HepG2 (cell line): ENCODE data around the gene SAC3D1. TPM values are rescaled to one million over a fixed set of nuclear protein-coding genes. Genes with fewer than 3 reads are reported as not detected.

ENCODE experiments used
- ELF3 ChIP-seq: IDR thresholded peaks from 2 replicates; pipeline ENCODE4 v1.6.1; 2016; ENCODE audit warnings: missing genetic modification reagents, missing compliant biosample characterization
- ERF ChIP-seq: IDR thresholded peaks from 2 replicates; pipeline ENCODE4 v1.6.1; 2018; ENCODE audit warnings: missing biosample characterization, missing genetic modification reagents
- GABPB1 ChIP-seq: IDR thresholded peaks from 2 replicates; pipeline ENCODE4 v1.6.1; 2016; ENCODE audit warnings: mild to moderate bottlenecking, missing genetic modification reagents, moderate library complexity, missing compliant biosample characterization
- NR2F2 ChIP-seq: IDR thresholded peaks from 2 replicates; pipeline ENCODE4 v1.6.1; 2012; ENCODE audit warnings: low read depth, inconsistent platforms, borderline replicate concordance
- SMAD3 ChIP-seq: sonication (generic); formaldehyde crosslinking; IDR thresholded peaks from 2 replicates; pipeline ENCODE4 v1.4.0; 2020; ENCODE audit warnings: missing genetic modification reagents
- TEAD3 ChIP-seq: optimal IDR thresholded peaks from 2 replicates; pipeline ENCODE3; 2016; ENCODE audit warnings: borderline replicate concordance
- ZMYM2 ChIP-seq: sonication (generic); formaldehyde crosslinking; IDR thresholded peaks from 2 replicates; pipeline ENCODE4 v1.8.0; 2022; ENCODE audit warnings: mild to moderate bottlenecking, missing genetic modification reagents
- polyA plus RNA-seq, 8 experiments: library from polyadenylated mRNA; depleted of rRNA in 3 of 8; stranded (reverse) in 7 of 8; unstranded in 1 of 8; fragments of >200 nt; fragmentation: Illumina TruSeq in 4 of 8; extraction: Trizol in 4 of 8; gene quantifications; 2 replicates each; pipeline versions ENCODE4 v1.2.1 to v1.2.3, GENCODE V29; 2011 to 2016; ENCODE audit warnings: low read depth in 4 of 8, missing spikeins in 1 of 8, mixed read lengths in 1 of 8; ENCODE audit not compliant: insufficient read depth in 1 of 8
- total RNA-seq, 5 experiments: library from RNA; depleted of rRNA; stranded (reverse); fragments of >200 nt; fragmentation: Illumina TruSeq; extraction: Trizol; gene quantifications; 2 replicates each; pipeline ENCODE4 v1.2.3, GENCODE V29; 2016; ENCODE audit warnings: low read depth in 1 of 5
- TF ChIP-seq, protein P1 (sequence below): sonication (generic); formaldehyde crosslinking; IDR thresholded peaks from 2 replicates; pipeline ENCODE4; 2020; ENCODE audit warnings: missing genetic modification reagents, mild to moderate bottlenecking, borderline replicate concordance
- TF ChIP-seq, protein P2 (sequence below): sonication (generic); formaldehyde crosslinking; IDR thresholded peaks from 2 replicates; pipeline ENCODE4 v1.9.0; 2022; ENCODE audit warnings: low read depth, missing genetic modification reagents
- TF ChIP-seq, protein P3 (sequence below): sonication (generic); formaldehyde crosslinking; IDR thresholded peaks from 2 replicates; pipeline ENCODE4 v1.4.0; 2020; ENCODE audit warnings: mild to moderate bottlenecking, missing genetic modification reagents
- TF ChIP-seq, protein P4 (sequence below): sonication (generic); formaldehyde crosslinking; IDR thresholded peaks from 2 replicates; pipeline ENCODE4 v1.4.0; 2020; ENCODE audit warnings: mild to moderate bottlenecking, missing genetic modification reagents
- TF ChIP-seq, protein P5 (sequence below): sonication (generic); formaldehyde crosslinking; IDR thresholded peaks from 2 replicates; pipeline ENCODE4 v1.4.0; 2020; ENCODE audit warnings: missing genetic modification reagents
- TF ChIP-seq, protein P6 (sequence below): sonication (generic); formaldehyde crosslinking; IDR thresholded peaks from 2 replicates; pipeline ENCODE4 v1.4.0; 2020; ENCODE audit warnings: missing genetic modification reagents, borderline replicate concordance

The SAC3D1 gene
- total and polyA plus RNA-seq, 2 of the 13 experiments (the other 11 are each of a cell fraction or from before 2014, with no cell fraction given) = 7.4 to 36.3 TPM

DNA sequence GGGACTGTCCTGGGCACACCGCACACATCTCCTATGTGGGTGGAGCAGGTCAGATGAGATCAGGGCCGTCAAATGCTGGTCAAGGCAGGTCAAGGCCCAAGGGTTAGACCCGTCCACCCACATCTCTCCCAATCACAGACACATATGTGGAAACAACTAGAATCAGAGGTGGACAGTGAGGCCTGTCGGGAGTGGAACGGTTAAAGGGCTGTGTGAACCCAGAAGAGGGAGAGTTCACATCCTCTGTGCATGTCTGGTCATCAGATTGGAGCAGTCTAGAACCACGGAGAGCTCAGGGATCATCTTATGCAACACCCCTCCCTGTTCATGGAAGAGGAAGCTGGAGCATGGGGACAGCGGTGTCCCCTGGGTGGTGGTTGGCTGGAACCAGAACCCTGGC lies 21.2 kb upstream of the SAC3D1 start (continued):
- TF ChIP-seq, protein P1, sequence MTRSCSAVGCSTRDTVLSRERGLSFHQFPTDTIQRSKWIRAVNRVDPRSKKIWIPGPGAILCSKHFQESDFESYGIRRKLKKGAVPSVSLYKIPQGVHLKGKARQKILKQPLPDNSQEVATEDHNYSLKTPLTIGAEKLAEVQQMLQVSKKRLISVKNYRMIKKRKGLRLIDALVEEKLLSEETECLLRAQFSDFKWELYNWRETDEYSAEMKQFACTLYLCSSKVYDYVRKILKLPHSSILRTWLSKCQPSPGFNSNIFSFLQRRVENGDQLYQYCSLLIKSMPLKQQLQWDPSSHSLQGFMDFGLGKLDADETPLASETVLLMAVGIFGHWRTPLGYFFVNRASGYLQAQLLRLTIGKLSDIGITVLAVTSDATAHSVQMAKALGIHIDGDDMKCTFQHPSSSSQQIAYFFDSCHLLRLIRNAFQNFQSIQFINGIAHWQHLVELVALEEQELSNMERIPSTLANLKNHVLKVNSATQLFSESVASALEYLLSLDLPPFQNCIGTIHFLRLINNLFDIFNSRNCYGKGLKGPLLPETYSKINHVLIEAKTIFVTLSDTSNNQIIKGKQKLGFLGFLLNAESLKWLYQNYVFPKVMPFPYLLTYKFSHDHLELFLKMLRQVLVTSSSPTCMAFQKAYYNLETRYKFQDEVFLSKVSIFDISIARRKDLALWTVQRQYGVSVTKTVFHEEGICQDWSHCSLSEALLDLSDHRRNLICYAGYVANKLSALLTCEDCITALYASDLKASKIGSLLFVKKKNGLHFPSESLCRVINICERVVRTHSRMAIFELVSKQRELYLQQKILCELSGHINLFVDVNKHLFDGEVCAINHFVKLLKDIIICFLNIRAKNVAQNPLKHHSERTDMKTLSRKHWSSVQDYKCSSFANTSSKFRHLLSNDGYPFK (CRISPR knock-in tag) = no peak
- TF ChIP-seq, protein P2, sequence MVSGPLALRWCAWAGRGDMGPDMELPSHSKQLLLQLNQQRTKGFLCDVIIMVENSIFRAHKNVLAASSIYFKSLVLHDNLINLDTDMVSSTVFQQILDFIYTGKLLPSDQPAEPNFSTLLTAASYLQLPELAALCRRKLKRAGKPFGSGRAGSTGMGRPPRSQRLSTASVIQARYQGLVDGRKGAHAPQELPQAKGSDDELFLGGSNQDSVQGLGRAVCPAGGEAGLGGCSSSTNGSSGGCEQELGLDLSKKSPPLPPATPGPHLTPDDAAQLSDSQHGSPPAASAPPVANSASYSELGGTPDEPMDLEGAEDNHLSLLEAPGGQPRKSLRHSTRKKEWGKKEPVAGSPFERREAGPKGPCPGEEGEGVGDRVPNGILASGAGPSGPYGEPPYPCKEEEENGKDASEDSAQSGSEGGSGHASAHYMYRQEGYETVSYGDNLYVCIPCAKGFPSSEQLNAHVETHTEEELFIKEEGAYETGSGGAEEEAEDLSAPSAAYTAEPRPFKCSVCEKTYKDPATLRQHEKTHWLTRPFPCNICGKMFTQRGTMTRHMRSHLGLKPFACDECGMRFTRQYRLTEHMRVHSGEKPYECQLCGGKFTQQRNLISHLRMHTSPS (CRISPR knock-in tag) = 0 out of 2 replicates have a peak, but pooled peaks have one; percentile 17
- TF ChIP-seq SMAD3 (0 out of 2 replicates have a peak, but pooled peaks have one; percentile 43), TEAD3 (CRISPR knock-in tag) (peak; percentile 21), NR2F2 (peak; percentile 55), ERF (CRISPR knock-in tag) (0 out of 2 replicates have a peak, but pooled peaks have one; percentile 38), ZMYM2 (CRISPR knock-in tag) (0 out of 2 replicates have a peak, but pooled peaks have one; percentile 64), GABPB1 (CRISPR knock-in tag) (peak; percentile 46; the same call in 1 of the 2 replicates), ELF3 (peak; percentile 62)
- TF ChIP-seq, protein P3, sequence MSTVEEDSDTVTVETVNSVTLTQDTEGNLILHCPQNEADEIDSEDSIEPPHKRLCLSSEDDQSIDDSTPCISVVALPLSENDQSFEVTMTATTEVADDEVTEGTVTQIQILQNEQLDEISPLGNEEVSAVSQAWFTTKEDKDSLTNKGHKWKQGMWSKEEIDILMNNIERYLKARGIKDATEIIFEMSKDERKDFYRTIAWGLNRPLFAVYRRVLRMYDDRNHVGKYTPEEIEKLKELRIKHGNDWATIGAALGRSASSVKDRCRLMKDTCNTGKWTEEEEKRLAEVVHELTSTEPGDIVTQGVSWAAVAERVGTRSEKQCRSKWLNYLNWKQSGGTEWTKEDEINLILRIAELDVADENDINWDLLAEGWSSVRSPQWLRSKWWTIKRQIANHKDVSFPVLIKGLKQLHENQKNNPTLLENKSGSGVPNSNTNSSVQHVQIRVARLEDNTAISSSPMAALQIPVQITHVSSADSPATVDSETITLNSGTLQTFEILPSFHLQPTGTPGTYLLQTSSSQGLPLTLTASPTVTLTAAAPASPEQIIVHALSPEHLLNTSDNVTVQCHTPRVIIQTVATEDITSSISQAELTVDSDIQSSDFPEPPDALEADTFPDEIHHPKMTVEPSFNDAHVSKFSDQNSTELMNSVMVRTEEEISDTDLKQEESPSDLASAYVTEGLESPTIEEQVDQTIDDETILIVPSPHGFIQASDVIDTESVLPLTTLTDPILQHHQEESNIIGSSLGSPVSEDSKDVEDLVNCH (CRISPR knock-in tag) = no peak
- TF ChIP-seq, protein P4, sequence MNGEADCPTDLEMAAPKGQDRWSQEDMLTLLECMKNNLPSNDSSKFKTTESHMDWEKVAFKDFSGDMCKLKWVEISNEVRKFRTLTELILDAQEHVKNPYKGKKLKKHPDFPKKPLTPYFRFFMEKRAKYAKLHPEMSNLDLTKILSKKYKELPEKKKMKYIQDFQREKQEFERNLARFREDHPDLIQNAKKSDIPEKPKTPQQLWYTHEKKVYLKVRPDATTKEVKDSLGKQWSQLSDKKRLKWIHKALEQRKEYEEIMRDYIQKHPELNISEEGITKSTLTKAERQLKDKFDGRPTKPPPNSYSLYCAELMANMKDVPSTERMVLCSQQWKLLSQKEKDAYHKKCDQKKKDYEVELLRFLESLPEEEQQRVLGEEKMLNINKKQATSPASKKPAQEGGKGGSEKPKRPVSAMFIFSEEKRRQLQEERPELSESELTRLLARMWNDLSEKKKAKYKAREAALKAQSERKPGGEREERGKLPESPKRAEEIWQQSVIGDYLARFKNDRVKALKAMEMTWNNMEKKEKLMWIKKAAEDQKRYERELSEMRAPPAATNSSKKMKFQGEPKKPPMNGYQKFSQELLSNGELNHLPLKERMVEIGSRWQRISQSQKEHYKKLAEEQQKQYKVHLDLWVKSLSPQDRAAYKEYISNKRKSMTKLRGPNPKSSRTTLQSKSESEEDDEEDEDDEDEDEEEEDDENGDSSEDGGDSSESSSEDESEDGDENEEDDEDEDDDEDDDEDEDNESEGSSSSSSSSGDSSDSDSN = 0 out of 2 replicates have a peak, but pooled peaks have one; percentile 30
- TF ChIP-seq, protein P5, sequence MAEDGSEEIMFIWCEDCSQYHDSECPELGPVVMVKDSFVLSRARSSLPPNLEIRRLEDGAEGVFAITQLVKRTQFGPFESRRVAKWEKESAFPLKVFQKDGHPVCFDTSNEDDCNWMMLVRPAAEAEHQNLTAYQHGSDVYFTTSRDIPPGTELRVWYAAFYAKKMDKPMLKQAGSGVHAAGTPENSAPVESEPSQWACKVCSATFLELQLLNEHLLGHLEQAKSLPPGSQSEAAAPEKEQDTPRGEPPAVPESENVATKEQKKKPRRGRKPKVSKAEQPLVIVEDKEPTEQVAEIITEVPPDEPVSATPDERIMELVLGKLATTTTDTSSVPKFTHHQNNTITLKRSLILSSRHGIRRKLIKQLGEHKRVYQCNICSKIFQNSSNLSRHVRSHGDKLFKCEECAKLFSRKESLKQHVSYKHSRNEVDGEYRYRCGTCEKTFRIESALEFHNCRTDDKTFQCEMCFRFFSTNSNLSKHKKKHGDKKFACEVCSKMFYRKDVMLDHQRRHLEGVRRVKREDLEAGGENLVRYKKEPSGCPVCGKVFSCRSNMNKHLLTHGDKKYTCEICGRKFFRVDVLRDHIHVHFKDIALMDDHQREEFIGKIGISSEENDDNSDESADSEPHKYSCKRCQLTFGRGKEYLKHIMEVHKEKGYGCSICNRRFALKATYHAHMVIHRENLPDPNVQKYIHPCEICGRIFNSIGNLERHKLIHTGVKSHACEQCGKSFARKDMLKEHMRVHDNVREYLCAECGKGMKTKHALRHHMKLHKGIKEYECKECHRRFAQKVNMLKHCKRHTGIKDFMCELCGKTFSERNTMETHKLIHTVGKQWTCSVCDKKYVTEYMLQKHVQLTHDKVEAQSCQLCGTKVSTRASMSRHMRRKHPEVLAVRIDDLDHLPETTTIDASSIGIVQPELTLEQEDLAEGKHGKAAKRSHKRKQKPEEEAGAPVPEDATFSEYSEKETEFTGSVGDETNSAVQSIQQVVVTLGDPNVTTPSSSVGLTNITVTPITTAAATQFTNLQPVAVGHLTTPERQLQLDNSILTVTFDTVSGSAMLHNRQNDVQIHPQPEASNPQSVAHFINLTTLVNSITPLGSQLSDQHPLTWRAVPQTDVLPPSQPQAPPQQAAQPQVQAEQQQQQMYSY (CRISPR knock-in tag) = no peak
- TF ChIP-seq, protein P6, sequence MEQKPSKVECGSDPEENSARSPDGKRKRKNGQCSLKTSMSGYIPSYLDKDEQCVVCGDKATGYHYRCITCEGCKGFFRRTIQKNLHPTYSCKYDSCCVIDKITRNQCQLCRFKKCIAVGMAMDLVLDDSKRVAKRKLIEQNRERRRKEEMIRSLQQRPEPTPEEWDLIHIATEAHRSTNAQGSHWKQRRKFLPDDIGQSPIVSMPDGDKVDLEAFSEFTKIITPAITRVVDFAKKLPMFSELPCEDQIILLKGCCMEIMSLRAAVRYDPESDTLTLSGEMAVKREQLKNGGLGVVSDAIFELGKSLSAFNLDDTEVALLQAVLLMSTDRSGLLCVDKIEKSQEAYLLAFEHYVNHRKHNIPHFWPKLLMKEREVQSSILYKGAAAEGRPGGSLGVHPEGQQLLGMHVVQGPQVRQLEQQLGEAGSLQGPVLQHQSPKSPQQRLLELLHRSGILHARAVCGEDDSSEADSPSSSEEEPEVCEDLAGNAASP (CRISPR knock-in tag) = peak; percentile 71; the same call in 1 of the 2 replicates
